ENCODE results near the gene ABCC1.
A peak's percentile ranks its signal among the peaks of the same experiment; 100 is the strongest.

Gene ABCC1

GRCh38 chr16:16025214-16025968, 76.0 kb downstream of the ABCC1 start:
- DNase-seq = peak; percentile 70

GRCh38 chr16:16027728-16028310, 78.4 kb downstream of the ABCC1 start:
- DNase-seq = no peak

- no peak for DNase-seq
Observed at GRCh38 chr16:16028311-16028999, 79.0 kb downstream of the ABCC1 start.

- peak; percentile 29 for DNase-seq
Observed at GRCh38 chr16:16029431-16030011, 80.1 kb downstream of the ABCC1 start.

- DNase-seq = no peak
Observed at GRCh38 chr16:16030449-16030848, 81.0 kb downstream of the ABCC1 start.

GRCh38 chr16:16031401-16031800, 82.0 kb downstream of the ABCC1 start:
- DNase-seq = no peak

GRCh38 chr16:16032271-16032979, 83.0 kb downstream of the ABCC1 start:
- DNase-seq = no peak

GRCh38 chr16:16033208-16033717, 83.8 kb downstream of the ABCC1 start:
- no peak for DNase-seq

- DNase-seq = no peak
Observed at GRCh38 chr16:16036359-16036792, 87.0 kb downstream of the ABCC1 start.

GRCh38 chr16:16037521-16037920, 88.1 kb downstream of the ABCC1 start:
- no peak for DNase-seq

- DNase-seq = no peak
Observed at GRCh38 chr16:16037970-16038369, 88.6 kb downstream of the ABCC1 start.

GRCh38 chr16:16038950-16039349, 89.5 kb downstream of the ABCC1 start:
- no peak for DNase-seq

- no peak for DNase-seq
Observed at GRCh38 chr16:16041196-16041892, 91.9 kb downstream of the ABCC1 start.

- peak; percentile 87 for DNase-seq
Observed at GRCh38 chr16:16042076-16042475, 92.7 kb downstream of the ABCC1 start.

- DNase-seq = no peak
Observed at GRCh38 chr16:16045296-16045695, 95.9 kb downstream of the ABCC1 start.

- DNase-seq = no peak
Observed at GRCh38 chr16:16045879-16046278, 96.5 kb downstream of the ABCC1 start.

- DNase-seq = no peak
Observed at GRCh38 chr16:16047761-16048160, 98.3 kb downstream of the ABCC1 start.

GRCh38 chr16:16048904-16049582, 99.6 kb downstream of the ABCC1 start:
- no peak for DNase-seq

GRCh38 chr16:16050106-16050505, 100.7 kb downstream of the ABCC1 start:
- DNase-seq = no peak

GRCh38 chr16:16051132-16051531, 101.7 kb downstream of the ABCC1 start:
- DNase-seq = no peak

- DNase-seq = no peak
Observed at GRCh38 chr16:16052916-16053315, 103.5 kb downstream of the ABCC1 start.

- DNase-seq = no peak
Observed at GRCh38 chr16:16057102-16057501, 107.7 kb downstream of the ABCC1 start.

All from fibroblast of skin of right quadriceps (primary cell).